Measurements from ENCODE around the gene CFAP97D2. TPM values are rescaled to one million over a fixed set of nuclear protein-coding genes. Genes with fewer than 3 reads are reported as not detected.

The CFAP97D2 gene
- polyA plus RNA-seq, 1 donor from 2014 or later, result not detected

DNA sequence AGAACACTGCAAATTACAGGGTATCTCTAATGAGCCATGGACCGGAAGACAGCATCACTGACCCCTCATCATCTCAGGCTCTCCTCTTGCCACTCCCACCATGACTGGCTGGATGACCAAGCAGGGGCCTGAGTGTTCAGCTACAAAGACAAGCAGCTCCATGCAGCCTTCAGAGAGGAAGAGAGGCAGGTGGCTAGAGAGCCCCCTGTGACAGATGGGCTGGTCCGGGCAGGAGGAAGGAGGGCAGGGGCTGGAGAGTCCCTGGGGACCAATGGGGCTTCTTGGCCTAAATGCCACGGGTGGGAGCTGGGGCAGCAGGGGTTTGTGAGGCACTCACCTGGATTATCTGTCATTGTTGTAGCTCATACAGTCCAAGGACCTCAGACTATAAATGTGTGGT is 33.8 kb upstream of the CFAP97D2 start:
- no peaks in the 10 kb centered on the region for H3K9me2 ChIP-seq (ENCODE audit: insufficient read depth, low read length)
- H4K20me1 ChIP-seq (ENCODE audit: insufficient read depth), result no peaks in the 10 kb centered on the region
- no peak overlapping the region for H3K27ac ChIP-seq (ENCODE audit: low read length)
- H3K27me3 ChIP-seq (ENCODE audit: insufficient read depth, low read depth, low read length), result no peaks in the 10 kb centered on the region
- H3K9ac ChIP-seq (ENCODE audit: low read length), result no peak overlapping the region
- H2AFZ ChIP-seq (ENCODE audit: low read depth, low read length), result no peak overlapping the region
- no peaks in the 10 kb centered on the region for H3K36me3 ChIP-seq (ENCODE audit: insufficient read depth, low read length)
- no peak for TF ChIP-seq RAD21 (conservative IDR thresholded peaks at IDR 0.05)
- no peak for TF ChIP-seq EZH2 (IDR thresholded peaks at IDR 0.05; ENCODE audit: borderline replicate concordance, insufficient read depth, low read length, poor library complexity, severe bottlenecking)
- TF ChIP-seq MXI1 (conservative IDR thresholded peaks at IDR 0.05; ENCODE audit: poor library complexity, severe bottlenecking), result no peak
- TF ChIP-seq, protein P1, sequence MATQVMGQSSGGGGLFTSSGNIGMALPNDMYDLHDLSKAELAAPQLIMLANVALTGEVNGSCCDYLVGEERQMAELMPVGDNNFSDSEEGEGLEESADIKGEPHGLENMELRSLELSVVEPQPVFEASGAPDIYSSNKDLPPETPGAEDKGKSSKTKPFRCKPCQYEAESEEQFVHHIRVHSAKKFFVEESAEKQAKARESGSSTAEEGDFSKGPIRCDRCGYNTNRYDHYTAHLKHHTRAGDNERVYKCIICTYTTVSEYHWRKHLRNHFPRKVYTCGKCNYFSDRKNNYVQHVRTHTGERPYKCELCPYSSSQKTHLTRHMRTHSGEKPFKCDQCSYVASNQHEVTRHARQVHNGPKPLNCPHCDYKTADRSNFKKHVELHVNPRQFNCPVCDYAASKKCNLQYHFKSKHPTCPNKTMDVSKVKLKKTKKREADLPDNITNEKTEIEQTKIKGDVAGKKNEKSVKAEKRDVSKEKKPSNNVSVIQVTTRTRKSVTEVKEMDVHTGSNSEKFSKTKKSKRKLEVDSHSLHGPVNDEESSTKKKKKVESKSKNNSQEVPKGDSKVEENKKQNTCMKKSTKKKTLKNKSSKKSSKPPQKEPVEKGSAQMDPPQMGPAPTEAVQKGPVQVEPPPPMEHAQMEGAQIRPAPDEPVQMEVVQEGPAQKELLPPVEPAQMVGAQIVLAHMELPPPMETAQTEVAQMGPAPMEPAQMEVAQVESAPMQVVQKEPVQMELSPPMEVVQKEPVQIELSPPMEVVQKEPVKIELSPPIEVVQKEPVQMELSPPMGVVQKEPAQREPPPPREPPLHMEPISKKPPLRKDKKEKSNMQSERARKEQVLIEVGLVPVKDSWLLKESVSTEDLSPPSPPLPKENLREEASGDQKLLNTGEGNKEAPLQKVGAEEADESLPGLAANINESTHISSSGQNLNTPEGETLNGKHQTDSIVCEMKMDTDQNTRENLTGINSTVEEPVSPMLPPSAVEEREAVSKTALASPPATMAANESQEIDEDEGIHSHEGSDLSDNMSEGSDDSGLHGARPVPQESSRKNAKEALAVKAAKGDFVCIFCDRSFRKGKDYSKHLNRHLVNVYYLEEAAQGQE (IDR thresholded peaks at IDR 0.05; ENCODE audit: borderline replicate concordance), result no peak
- no peak for TF ChIP-seq POLR2AphosphoS5 (IDR thresholded peaks at IDR 0.05)
- TF ChIP-seq TAF1 (IDR thresholded peaks at IDR 0.05; ENCODE audit: low read depth), result no peak
- TF ChIP-seq, protein P2, sequence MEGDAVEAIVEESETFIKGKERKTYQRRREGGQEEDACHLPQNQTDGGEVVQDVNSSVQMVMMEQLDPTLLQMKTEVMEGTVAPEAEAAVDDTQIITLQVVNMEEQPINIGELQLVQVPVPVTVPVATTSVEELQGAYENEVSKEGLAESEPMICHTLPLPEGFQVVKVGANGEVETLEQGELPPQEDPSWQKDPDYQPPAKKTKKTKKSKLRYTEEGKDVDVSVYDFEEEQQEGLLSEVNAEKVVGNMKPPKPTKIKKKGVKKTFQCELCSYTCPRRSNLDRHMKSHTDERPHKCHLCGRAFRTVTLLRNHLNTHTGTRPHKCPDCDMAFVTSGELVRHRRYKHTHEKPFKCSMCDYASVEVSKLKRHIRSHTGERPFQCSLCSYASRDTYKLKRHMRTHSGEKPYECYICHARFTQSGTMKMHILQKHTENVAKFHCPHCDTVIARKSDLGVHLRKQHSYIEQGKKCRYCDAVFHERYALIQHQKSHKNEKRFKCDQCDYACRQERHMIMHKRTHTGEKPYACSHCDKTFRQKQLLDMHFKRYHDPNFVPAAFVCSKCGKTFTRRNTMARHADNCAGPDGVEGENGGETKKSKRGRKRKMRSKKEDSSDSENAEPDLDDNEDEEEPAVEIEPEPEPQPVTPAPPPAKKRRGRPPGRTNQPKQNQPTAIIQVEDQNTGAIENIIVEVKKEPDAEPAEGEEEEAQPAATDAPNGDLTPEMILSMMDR (IDR thresholded peaks at IDR 0.05; ENCODE audit: poor library complexity, severe bottlenecking), result no peak
- no peak for TF ChIP-seq EP300 (conservative IDR thresholded peaks at IDR 0.05; ENCODE audit: poor library complexity, severe bottlenecking)
- TF ChIP-seq SMC3 (conservative IDR thresholded peaks at IDR 0.05; ENCODE audit: poor library complexity), result no peak
- no peaks in the 10 kb centered on the region for H3F3A ChIP-seq (ENCODE audit: insufficient read depth, low read length, poor library complexity, severe bottlenecking)
- no peaks in the 10 kb centered on the region for H3K9me3 ChIP-seq (ENCODE audit: low read length)
- no peak overlapping the region for H3K4me3 ChIP-seq (ENCODE audit: low read length)
- no peaks in the 10 kb centered on the region for H3K79me2 ChIP-seq (replicated peaks; ENCODE audit: insufficient read depth, low read length)
- no peak overlapping the region for H3K4me2 ChIP-seq (ENCODE audit: low read length)

DNA sequence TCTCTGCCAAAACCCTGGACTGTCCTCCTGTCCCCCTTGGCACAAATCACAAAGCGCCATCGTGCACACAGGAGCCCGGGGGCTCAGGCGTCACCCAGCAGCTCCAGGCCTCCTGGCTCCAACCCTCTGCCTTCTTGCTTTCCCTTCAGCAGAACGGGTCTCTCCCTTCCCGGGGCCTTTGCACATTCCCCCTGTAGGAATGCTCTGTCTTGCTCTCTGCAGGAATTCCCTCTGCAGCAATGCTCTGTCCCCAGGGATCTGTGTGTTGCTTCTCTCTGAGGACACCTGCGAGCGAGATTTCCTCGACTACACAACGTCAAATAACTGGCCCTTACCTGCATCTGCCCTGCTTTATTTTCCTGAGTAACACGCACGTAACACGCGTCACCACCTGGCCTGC is 33.3 kb upstream of the CFAP97D2 start:
- Histone ChIP-seq H3K27ac (ENCODE audit: low read length) (no peak overlapping the region), H3K27me3 (ENCODE audit: insufficient read depth, low read depth, low read length) (no peaks in the 10 kb centered on the region), H3K4me2 (ENCODE audit: low read length) (no peak overlapping the region), H3F3A (ENCODE audit: insufficient read depth, low read length, poor library complexity, severe bottlenecking) (no peaks in the 10 kb centered on the region), H4K20me1 (ENCODE audit: insufficient read depth) (no peaks in the 10 kb centered on the region), H3K4me3 (ENCODE audit: low read length) (no peak overlapping the region), H2AFZ (ENCODE audit: low read depth, low read length) (no peak overlapping the region), H3K9me2 (ENCODE audit: insufficient read depth, low read length) (no peaks in the 10 kb centered on the region), H3K9me3 (ENCODE audit: low read length) (no peaks in the 10 kb centered on the region), H3K79me2 (replicated peaks; ENCODE audit: insufficient read depth, low read length) (no peaks in the 10 kb centered on the region), H3K9ac (ENCODE audit: low read length) (no peak overlapping the region), H3K36me3 (ENCODE audit: insufficient read depth, low read length) (no peaks in the 10 kb centered on the region)
- TF ChIP-seq POLR2AphosphoS5 (IDR thresholded peaks at IDR 0.05), result no peak
- no peak for TF ChIP-seq EP300 (conservative IDR thresholded peaks at IDR 0.05; ENCODE audit: poor library complexity, severe bottlenecking)
- TF ChIP-seq TAF1 (IDR thresholded peaks at IDR 0.05; ENCODE audit: low read depth), result no peak
- TF ChIP-seq, protein P2 (IDR thresholded peaks at IDR 0.05; ENCODE audit: poor library complexity, severe bottlenecking), result no peak
- no peak for TF ChIP-seq EZH2 (IDR thresholded peaks at IDR 0.05; ENCODE audit: borderline replicate concordance, insufficient read depth, low read length, poor library complexity, severe bottlenecking)
- TF ChIP-seq MXI1 (conservative IDR thresholded peaks at IDR 0.05; ENCODE audit: poor library complexity, severe bottlenecking), result no peak
- TF ChIP-seq, protein P1 (IDR thresholded peaks at IDR 0.05; ENCODE audit: borderline replicate concordance), result no peak
- no peak for TF ChIP-seq SMC3 (conservative IDR thresholded peaks at IDR 0.05; ENCODE audit: poor library complexity)
- no peak for TF ChIP-seq RAD21 (conservative IDR thresholded peaks at IDR 0.05)

Data from neural cell (in vitro differentiated cells).